ENCODE results near the gene XK. TPM values are rescaled to one million over a fixed set of nuclear protein-coding genes. Genes with fewer than 3 reads are reported as not detected.

XK gene
- total RNA-seq, 1 donor from 2014 or later, result 0.63 TPM

- TF ChIP-seq, protein P1, sequence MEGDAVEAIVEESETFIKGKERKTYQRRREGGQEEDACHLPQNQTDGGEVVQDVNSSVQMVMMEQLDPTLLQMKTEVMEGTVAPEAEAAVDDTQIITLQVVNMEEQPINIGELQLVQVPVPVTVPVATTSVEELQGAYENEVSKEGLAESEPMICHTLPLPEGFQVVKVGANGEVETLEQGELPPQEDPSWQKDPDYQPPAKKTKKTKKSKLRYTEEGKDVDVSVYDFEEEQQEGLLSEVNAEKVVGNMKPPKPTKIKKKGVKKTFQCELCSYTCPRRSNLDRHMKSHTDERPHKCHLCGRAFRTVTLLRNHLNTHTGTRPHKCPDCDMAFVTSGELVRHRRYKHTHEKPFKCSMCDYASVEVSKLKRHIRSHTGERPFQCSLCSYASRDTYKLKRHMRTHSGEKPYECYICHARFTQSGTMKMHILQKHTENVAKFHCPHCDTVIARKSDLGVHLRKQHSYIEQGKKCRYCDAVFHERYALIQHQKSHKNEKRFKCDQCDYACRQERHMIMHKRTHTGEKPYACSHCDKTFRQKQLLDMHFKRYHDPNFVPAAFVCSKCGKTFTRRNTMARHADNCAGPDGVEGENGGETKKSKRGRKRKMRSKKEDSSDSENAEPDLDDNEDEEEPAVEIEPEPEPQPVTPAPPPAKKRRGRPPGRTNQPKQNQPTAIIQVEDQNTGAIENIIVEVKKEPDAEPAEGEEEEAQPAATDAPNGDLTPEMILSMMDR (conservative IDR thresholded peaks at IDR 0.05; ENCODE audit: low read depth, low read length), result no peak
- no peak overlapping the region for H3K4me3 ChIP-seq (ENCODE audit: low read depth, low read length)
- DNase-seq (ENCODE audit: low read depth), result no peak
These were observed 33.6 kb upstream of the XK start for GRCh38 chrX:37651921-37652452.

DNA sequence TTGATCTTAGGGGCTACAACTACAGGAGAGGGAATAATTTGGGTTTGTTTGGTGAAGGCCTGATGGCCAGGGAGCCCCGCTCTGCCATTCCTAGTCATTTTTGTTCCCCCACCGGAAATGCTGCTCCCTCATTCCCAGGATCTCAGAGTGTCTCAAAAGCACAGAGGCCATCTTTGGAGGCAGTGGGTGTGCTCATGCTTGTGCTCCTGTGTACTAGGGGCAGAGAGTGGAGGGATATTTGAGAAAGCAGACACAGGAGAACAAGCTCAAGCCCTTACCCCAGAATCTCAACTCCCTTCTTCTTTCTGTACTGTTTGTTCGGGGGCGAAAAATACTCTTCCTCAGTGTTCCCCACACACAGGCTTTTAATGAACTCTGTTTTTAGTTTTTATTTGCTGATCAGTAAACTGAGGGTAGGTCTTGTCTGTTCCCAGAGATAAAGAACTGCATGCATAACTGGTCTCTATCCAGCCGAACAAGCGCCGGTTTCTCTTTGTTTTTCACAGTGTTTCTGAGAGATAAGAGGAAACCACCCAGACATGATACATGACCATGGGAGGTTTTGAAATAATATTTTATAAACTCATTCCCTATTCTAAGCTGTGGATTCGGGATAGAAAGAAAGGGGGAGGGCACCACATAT, 32.9 kb upstream of the XK start:
- no peak overlapping the region for H3K4me3 ChIP-seq (ENCODE audit: low read depth, low read length)
- no peak for DNase-seq (ENCODE audit: low read depth)
- TF ChIP-seq, protein P1 (conservative IDR thresholded peaks at IDR 0.05; ENCODE audit: low read depth, low read length), result no peak

- TF ChIP-seq, protein P1 (conservative IDR thresholded peaks at IDR 0.05; ENCODE audit: low read depth, low read length), result no peak
- no peak overlapping the region for H3K4me3 ChIP-seq (ENCODE audit: low read depth, low read length)
- no peak for DNase-seq (ENCODE audit: low read depth)
These were observed 32.0 kb upstream of the XK start for GRCh38 chrX:37653397-37654085.

DNA sequence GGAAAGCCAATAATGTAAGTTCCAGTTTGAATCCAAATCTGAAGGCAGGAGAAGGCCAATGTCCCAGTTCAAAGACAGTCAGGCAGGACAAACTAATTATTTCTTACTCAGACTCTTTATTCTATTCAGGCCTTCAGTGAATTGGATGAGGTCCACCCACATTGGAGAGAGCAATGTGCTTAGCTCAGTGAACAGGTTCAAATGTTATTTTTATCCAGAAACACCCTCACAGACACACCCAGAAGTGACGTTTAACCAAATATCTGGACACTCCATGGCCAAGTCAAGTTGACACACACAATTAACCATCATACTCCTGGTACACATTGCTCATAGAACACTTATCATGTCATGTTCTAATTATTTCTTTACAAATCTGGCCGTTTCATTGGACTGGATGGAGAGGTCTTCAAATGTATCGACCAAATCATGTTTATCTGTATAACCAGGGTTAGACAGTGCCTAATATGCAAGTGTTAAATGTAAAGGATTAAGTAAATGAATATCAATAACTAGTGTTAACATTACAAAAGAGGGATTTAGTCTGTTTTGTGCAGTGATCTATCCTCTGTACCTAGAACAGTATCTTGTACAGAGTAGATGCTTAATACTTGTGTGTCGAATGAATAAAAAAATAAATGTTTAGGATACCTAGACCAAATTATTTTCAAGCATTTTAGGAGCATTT, 27.1 kb upstream of the XK start:
- DNase-seq (ENCODE audit: low read depth), result no peak
- H3K4me3 ChIP-seq (ENCODE audit: low read depth, low read length), result no peak overlapping the region
- TF ChIP-seq, protein P1 (conservative IDR thresholded peaks at IDR 0.05; ENCODE audit: low read depth, low read length), result no peak

GRCh38 chrX:37659047-37659446, 26.5 kb upstream of the XK start:
- no peak for DNase-seq (ENCODE audit: low read depth)
- TF ChIP-seq, protein P1 (conservative IDR thresholded peaks at IDR 0.05; ENCODE audit: low read depth, low read length), result no peak
- H3K4me3 ChIP-seq (ENCODE audit: low read depth, low read length), result no peak overlapping the region

DNA sequence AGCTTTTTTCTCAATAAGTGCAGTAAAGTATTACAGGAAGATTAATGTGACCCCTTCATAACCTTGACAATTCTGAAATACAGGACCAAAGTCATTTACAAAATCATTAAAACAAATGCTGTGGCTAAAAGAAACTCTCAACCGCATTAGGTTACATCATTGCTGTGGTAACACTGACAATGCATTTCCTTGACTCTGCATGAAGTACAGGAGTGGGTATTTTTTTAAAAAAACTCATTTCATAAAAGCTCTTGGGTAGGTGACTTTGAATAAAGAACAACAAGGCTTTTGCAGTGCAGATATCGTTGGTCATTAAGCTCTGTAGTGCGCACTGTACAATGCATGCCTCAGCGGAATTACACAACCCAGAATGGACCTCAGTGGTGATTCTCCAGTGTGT, 23.4 kb upstream of the XK start:
- no peak overlapping the region for H3K4me3 ChIP-seq (ENCODE audit: low read depth, low read length)
- TF ChIP-seq, protein P1 (conservative IDR thresholded peaks at IDR 0.05; ENCODE audit: low read depth, low read length), result no peak
- no peak for DNase-seq (ENCODE audit: low read depth)
